ENCODE data around the gene AGTR1.
"Not testable (repeated sequence)": the region's sequence is repeated elsewhere in the genome, so short reads cannot be mapped to it uniquely, and the experiment has no call there.

Gene AGTR1

DNA sequence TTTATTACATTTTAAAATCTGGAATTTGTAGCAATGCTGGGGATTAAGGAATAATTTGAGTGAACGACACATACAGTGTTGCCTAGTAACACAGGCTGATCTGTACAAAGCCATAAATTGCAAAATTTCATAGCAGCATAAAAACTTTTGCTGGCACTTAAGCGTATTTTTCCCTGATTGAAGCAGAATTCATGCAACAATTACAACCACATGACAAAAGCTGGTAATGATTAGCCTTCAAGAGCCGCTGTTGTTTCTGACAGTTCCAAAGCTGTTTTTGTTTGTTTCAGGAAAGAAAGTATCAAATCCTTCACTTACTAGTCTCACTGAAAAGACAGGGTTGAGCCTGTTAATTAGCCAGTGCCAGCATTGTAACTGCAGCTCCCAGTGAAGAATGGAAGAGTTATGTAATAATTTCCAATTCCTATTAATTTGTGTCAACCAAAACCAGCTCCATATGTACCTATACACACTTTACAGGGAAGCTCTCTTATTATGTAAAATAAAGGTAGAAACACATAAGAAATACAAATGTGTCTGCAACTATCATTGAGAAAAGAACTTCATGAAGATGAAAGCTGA, 60.7 kb downstream of the AGTR1 start:
- no peak for DNase-seq (ENCODE audit: low read depth)

DNA sequence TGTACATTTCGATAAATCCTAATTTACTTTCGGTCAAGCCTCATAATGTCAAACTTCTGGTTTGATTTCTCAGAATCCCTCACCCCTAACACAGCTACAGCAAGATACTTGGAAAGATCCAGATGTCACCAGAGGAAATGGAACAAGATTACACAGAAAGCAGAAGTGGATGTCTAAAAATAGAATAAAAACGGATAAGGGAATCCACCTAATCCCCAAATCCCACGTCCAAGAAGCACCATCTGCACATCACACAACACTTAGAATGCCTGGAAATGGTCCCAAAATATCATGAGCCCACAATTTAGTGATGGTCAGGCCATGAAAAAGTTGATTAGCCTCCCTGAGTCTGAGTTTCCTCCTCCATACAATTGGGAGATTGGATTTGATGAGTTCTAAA, 61.7 kb downstream of the AGTR1 start:
- DNase-seq (ENCODE audit: low read depth): no peak

DNA sequence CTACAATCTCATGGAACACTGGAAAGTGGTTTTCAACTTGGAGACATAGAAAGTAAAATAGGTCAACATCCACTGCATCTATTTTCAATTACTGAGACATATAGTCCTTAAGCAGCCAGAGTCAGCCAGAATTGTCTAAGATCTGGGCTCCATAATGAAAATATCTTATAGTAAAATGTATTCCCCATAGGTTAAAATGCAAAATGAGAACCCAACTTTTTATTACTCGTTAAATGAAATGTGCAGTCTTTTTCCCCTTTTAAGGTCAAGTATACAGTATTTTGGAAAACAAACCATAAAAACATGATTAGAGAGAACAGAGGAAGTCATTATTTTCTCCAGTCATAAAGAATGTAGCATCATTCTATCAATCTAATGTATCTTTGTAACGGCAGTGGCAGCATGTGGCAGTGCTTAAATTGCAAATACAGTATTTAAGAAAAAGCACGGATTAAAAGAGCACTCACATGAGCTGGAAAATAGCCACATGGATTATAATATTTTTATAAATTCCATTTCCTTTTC, 65.5 kb downstream of the AGTR1 start:
- DNase-seq (ENCODE audit: low read depth): no peak

DNA sequence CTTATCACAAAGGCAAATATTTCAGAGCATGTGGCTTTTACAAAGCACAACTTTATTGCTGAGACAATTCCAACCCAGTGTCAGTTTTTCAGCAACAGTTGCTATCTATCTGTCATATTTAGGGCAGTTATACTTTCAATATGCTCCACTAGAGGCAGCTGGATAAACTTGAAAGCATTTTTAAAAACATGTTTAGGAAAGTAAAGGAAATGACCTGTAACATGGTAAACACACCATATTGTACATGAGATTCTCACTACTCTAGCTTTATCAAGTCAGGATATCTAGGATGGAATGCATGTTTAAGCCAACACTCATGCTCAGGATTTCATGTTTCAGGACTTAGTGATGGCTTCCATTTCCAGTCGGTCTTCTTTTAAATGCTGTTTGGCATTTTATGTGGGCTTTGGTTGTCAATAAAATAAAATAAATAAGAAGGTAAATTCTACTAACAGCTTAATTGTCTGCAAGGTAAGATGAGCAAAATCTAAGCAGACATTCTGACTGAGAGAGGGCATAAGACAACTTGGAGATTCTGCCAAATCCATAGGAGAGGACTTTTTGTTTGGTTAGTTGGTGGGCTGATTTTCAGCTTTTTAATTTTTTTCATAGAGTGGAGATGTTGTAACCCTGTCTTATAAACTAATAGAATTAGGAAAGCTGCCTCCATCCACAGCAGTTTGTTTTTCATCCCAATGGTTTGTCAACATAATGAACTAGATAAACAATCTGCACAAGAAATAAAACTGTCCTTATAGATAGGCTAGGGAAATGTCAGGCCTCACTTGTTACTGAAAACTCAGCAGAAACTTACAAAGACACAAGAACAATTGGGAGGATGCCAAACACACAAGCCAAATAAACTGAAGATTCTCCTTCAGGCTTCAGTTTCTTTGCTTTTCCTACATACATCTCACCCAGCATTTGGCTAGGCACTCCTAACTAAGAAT, 66.6 kb downstream of the AGTR1 start:
- DNase-seq (ENCODE audit: low read depth): no peak

DNA sequence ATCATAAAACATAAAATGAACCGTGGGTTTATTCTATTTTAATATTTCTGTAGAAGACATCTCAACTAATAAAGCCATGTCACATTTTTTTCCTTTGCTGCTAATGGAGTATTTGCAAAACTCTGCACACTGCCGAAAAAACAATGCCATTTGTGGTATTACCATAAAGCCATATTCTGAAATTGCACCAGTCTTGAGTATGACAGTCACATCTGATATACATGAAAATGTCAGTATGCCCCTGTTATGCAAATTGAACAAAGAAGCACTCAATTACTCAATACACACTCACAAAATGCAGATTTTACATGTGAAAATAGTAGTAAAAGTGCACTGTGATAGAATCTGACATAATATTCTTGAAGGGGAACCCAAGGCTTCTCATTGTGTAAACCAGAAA, 74.7 kb downstream of the AGTR1 start:
- DNase-seq (ENCODE audit: low read depth): no peak

DNA sequence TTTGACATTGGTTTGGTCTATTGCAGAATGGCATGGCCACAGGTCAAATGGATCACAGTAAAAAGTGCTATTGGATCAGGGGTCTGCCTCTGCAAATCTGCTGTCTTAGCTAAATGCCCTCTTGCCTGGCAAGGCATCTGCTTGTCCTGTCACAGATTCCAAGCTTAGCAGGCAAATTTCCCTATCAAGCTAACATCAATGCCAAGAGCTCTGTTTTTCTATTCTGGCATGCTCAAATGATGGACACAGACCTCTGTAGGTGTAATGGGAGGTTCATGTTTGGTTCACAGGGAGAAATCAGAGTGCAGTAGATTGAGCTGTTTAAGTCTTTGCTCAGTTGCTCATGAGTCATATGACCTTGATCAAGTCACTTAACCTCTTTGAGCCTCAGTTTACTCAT, 75.1 kb downstream of the AGTR1 start:
- no peak for DNase-seq (ENCODE audit: low read depth)

DNA sequence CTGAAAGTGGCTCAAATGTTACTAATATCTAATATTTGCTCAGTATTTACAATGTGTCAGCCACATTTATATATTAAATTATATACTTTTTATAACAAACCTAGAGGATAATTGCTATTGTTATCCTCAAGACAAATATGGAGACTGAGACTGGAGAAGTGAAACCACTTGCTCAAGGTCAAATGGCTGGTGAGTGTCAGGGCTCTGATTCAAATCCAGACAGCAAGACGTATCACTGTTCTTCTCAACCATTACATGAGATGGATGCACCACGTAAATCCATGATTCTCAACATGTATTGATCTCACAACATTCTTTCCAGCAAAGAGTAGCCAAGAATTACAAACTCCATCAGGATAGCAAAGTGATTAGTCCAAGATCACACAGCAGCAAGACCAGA, 76.1 kb downstream of the AGTR1 start:
- no peak for DNase-seq (ENCODE audit: low read depth)

DNA sequence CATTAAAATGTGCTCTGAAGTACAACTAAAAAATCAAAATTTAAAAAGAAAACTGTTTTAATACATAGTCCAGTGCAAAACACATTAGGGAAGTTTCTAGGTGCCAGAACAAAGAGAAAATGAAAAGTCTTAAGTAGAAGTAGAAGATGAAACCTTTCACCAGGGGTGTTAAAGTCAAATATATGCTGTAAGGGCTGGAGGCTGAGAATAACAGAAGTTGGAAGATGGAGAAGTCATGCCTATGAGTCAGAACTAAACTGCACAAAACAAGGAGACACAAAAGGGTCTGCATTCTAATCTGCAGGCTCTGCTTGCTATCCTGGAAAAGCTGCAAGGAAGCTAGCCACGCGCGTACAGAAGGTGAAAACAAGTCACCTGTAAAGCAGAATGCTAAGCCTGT, 81.2 kb downstream of the AGTR1 start:
- no peak for DNase-seq (ENCODE audit: low read depth)

DNA sequence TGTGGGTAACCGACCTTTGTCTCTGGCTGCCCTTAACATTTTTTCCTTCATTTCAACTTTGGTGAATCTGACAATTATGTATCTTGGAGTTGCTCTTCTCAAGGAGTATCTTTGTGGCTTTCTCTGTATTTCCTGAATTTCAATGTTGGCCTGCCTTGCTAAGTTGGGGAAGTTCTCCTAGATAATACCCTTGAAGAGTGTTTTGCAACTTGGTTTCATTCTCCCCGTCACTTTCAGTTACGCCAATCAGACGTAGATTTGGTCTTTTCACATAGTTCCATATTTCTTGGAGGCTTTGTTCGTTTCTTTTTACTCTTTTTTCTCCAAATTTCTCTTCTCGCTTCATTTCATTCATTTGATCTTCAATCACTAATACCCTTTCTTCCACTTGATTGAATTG, 87.3 kb downstream of the AGTR1 start:
- not testable (repeated sequence) for DNase-seq (ENCODE audit: low read depth)

DNA sequence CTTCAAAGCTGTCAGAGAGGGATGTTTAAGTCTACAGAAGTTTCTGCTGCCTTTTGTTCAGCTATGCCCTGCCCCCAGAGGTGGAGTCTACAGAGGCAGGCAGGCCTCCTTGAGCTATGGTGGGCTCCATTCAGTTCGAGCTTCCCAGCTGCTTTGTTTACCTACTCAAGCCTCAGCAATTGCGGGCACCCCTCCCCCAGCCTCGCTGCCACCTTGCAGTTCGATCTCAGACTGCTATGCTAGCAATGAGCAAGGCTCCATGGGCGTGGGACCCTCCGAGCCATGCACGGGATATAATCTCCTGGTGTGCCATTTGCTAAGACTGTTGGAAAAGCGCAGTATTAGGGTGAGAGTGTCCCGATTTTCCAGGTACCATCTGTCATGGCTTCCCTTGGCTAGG, 88.5 kb downstream of the AGTR1 start:
- not testable (repeated sequence) for DNase-seq (ENCODE audit: low read depth)

DNA sequence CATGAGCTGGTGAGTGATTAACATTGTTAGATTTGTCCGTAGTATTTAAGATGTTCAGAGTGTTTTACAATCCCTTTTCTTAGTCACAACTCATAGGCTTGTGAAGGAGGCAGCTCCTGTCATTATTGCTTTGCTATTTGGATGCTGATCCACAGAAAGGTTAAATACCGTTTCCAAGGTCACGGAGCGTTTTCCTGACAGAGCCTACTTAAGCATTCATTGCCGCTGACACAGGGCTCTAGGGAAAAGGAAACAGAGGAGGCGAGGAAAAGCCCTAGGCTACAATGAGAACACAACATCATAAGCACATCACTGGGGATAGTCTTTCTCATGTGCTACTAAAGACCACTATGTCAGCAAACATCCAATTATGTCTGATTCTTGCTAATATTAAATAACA, 91.4 kb downstream of the AGTR1 start:
- DNase-seq (ENCODE audit: low read depth): no peak

DNA sequence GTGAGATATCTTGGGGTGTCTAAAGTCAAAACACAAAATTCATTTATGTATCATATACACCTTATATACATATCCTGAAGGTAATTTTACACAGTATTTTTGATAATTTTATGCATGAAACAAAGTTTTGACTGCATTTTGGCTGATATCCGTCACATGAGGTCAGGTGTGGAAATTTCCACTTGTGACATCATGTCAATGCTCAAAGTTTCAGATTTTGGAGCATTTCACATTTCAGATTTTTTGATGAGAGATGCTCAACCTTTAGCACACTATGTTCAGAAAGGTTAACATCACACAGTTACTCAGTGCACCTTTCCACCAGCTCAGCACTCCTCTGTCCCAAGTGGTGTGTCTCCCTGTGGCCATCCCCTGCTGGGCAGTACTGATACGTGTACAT, 92.2 kb downstream of the AGTR1 start:
- DNase-seq (ENCODE audit: low read depth): no peak

DNA sequence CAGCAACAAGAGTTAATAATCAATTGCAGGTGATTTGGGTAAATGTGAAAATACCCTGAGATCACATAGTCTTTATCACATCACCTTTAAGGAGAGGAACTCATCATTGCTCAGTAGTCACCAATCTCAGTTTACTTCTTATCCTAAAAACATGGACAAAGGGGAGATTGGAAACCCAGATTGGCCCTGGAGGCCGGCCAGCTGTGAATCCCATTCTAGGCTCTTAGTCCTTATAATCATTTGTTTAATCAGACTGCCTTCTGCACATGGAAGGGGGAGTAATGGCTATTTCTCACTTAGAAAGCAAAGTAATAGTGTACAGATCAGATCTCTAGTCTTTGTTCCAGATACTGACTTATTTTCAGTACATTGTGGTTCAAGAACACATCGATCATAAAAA, 92.7 kb downstream of the AGTR1 start:
- no peak for DNase-seq (ENCODE audit: low read depth)

DNA sequence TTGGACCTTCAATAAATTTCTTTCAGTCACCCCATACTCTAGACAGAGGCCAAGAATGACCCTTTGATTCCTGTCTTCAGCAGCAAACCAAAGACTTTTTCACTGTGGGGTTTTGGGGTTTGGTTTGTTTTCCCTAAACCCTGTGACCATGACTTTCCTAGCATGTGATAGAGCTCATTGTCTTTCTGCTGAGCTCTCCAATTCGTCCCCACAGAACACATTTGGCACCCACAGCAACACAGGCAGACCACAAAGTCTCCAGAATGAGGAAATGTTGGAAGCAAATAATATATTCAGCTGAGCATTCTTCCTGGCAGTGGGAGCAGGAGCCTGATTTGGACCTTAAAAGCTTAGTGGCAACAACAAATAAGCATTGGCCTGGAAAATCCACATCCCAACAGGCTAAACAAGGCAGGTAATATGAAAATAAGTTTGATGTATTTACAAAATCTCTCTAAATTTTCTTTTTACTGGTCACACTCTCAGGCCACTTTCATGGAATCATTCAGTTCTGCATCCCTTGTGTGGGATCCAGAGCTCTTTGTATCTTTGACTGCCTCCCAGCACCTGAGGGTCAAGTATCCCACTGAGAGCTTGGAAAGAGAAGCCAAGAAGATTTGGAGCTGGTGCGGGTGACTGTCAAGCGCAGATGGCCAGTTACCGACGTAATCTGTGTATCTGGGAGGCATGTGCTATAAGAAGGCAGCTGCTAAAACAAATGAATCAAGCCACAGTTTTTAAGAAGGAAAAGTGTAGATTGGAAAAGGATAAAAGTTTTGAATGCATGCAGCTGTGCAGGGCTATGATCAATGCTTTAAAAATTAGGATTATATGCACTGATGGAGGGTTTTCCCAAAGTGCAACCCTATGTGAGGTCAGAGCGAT, 93.4 kb downstream of the AGTR1 start:
- DNase-seq (ENCODE audit: low read depth): no peak

DNA sequence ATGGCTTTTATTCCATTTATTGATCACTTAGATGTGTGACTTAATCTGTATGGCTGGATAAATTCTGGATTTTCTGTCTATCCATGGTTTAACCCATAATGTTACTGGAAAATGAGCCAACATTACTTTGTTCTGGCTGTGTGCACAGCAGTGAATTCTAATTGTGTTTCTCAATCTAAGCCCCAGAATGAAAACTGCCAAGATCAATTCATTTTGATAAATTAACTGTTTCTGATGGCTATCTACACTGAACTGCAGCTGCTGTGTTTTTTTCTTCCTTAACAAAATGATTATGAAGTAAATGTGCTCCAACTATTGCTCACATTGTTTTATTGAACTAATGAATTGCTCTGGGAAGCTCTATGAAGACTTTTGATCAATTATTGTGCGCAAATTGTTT, 94.2 kb downstream of the AGTR1 start:
- no peak for DNase-seq (ENCODE audit: low read depth)

DNA sequence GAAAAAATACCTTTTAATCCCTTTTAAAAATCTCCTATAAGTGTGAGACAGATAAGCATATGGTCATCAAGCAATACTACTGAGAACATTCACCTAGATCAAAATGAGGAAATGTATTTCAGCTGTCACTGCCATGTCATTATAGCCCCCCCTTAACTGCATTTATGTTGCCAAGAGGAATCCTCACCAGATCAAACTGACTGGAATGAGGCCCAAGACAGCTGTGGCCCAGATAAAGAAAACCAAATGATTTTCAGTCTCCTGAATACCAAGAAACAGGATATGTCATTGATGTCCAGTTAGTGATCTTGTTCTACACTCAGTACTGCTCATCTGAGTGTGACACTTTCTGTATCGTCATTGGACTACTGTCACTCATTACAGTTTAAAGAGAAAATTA, 94.8 kb downstream of the AGTR1 start:
- DNase-seq (ENCODE audit: low read depth): no peak
